ENCODE results near the gene SLC12A5.

SLC12A5 gene

GRCh38 chr20:46021361-46022359, 7.4 kb upstream of the SLC12A5 start (continued):
- peak; percentile 57; the same call in 1 of the 2 replicates for TF ChIP-seq ZNF398 (tag by site-specific recombination; IDR thresholded peaks at IDR 0.05)
- peak; percentile 81 for TF ChIP-seq GLIS1 (tag by site-specific recombination; IDR thresholded peaks at IDR 0.05)
- TF ChIP-seq, protein P1, sequence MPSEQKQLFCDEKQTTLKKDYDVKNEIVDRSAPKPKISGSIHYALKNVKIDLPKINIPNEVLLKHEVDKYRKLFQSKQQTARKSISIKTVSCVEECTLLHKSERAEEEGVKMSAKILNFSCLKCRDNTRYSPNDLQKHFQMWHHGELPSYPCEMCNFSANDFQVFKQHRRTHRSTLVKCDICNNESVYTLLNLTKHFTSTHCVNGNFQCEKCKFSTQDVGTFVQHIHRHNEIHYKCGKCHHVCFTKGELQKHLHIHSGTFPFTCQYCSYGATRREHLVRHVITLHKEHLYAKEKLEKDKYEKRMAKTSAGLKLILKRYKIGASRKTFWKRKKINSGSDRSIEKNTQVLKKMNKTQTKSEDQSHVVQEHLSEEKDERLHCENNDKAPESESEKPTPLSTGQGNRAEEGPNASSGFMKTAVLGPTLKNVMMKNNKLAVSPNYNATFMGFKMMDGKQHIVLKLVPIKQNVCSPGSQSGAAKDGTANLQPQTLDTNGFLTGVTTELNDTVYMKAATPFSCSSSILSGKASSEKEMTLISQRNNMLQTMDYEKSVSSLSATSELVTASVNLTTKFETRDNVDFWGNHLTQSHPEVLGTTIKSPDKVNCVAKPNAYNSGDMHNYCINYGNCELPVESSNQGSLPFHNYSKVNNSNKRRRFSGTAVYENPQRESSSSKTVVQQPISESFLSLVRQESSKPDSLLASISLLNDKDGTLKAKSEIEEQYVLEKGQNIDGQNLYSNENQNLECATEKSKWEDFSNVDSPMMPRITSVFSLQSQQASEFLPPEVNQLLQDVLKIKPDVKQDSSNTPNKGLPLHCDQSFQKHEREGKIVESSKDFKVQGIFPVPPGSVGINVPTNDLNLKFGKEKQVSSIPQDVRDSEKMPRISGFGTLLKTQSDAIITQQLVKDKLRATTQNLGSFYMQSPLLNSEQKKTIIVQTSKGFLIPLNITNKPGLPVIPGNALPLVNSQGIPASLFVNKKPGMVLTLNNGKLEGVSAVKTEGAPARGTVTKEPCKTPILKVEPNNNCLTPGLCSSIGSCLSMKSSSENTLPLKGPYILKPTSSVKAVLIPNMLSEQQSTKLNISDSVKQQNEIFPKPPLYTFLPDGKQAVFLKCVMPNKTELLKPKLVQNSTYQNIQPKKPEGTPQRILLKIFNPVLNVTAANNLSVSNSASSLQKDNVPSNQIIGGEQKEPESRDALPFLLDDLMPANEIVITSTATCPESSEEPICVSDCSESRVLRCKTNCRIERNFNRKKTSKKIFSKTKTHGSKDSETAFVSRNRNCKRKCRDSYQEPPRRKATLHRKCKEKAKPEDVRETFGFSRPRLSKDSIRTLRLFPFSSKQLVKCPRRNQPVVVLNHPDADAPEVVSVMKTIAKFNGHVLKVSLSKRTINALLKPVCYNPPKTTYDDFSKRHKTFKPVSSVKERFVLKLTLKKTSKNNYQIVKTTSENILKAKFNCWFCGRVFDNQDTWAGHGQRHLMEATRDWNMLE (tag by site-specific recombination; conservative IDR thresholded peaks at IDR 0.05; ENCODE audit: low read depth), result no peak
- TF ChIP-seq ZNF571 (tag by site-specific recombination; IDR thresholded peaks at IDR 0.05), result no peak
- no peak for TF ChIP-seq ZSCAN4 (tag by site-specific recombination; IDR thresholded peaks at IDR 0.05)
- no peak for TF ChIP-seq TRIM28 (IDR thresholded peaks at IDR 0.05; ENCODE audit: borderline replicate concordance, low read length)
- TF ChIP-seq, protein P2, sequence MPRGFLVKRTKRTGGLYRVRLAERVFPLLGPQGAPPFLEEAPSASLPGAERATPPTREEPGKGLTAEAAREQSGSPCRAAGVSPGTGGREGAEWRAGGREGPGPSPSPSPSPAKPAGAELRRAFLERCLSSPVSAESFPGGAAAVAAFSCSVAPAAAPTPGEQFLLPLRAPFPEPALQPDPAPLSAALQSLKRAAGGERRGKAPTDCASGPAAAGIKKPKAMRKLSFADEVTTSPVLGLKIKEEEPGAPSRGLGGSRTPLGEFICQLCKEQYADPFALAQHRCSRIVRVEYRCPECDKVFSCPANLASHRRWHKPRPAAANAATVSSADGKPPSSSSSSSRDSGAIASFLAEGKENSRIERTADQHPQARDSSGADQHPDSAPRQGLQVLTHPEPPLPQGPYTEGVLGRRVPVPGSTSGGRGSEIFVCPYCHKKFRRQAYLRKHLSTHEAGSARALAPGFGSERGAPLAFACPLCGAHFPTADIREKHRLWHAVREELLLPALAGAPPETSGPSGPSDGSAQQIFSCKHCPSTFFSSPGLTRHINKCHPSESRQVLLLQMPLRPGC (tag by site-specific recombination; IDR thresholded peaks at IDR 0.05), result no peak
- TF ChIP-seq ZNF501 (tag by site-specific recombination; IDR thresholded peaks at IDR 0.05), result no peak
- TF ChIP-seq ZBTB48 (tag by site-specific recombination; IDR thresholded peaks at IDR 0.05), result 0 out of 2 replicates have a peak, but pooled peaks have one; percentile 33
- no peak for TF ChIP-seq ZNF155 (tag by site-specific recombination; IDR thresholded peaks at IDR 0.05)
- peak; percentile 76 for TF ChIP-seq KLF8 (tag by site-specific recombination; IDR thresholded peaks at IDR 0.05)
- no peak for TF ChIP-seq ZFP41 (tag by site-specific recombination; IDR thresholded peaks at IDR 0.05; ENCODE audit: borderline replicate concordance)
- no peak for TF ChIP-seq ZNF354C (tag by site-specific recombination; IDR thresholded peaks at IDR 0.05; ENCODE audit: borderline replicate concordance, low read depth)
- TF ChIP-seq KLF17 (tag by site-specific recombination; IDR thresholded peaks at IDR 0.05), result no peak; the same call in 1 of the 2 replicates
- TF ChIP-seq ZNF311 (tag by site-specific recombination; IDR thresholded peaks at IDR 0.05; ENCODE audit: borderline replicate concordance), result no peak
- TF ChIP-seq ZNF391 (tag by site-specific recombination; IDR thresholded peaks at IDR 0.05; ENCODE audit: borderline replicate concordance, low read depth), result no peak
- no peak for TF ChIP-seq ZNF792 (tag by site-specific recombination; IDR thresholded peaks at IDR 0.05)
- TF ChIP-seq, protein P3, sequence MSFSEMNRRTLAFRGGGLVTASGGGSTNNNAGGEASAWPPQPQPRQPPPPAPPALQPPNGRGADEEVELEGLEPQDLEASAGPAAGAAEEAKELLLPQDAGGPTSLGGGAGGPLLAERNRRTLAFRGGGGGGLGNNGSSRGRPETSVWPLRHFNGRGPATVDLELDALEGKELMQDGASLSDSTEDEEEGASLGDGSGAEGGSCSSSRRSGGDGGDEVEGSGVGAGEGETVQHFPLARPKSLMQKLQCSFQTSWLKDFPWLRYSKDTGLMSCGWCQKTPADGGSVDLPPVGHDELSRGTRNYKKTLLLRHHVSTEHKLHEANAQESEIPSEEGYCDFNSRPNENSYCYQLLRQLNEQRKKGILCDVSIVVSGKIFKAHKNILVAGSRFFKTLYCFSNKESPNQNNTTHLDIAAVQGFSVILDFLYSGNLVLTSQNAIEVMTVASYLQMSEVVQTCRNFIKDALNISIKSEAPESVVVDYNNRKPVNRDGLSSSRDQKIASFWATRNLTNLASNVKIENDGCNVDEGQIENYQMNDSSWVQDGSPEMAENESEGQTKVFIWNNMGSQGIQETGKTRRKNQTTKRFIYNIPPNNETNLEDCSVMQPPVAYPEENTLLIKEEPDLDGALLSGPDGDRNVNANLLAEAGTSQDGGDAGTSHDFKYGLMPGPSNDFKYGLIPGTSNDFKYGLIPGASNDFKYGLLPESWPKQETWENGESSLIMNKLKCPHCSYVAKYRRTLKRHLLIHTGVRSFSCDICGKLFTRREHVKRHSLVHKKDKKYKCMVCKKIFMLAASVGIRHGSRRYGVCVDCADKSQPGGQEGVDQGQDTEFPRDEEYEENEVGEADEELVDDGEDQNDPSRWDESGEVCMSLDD (tag by site-specific recombination; IDR thresholded peaks at IDR 0.05), result no peak
- no peak for TF ChIP-seq ZNF19 (tag by site-specific recombination; IDR thresholded peaks at IDR 0.05; ENCODE audit: low read depth)
- no peak for TF ChIP-seq ZNF433 (tag by site-specific recombination; IDR thresholded peaks at IDR 0.05; ENCODE audit: low read depth)
- no peak for TF ChIP-seq PBX3 (CRISPR knock-in tag; IDR thresholded peaks at IDR 0.05)
- no peak for TF ChIP-seq ZNF423 (tag by site-specific recombination; IDR thresholded peaks at IDR 0.05)
- TF ChIP-seq ZNF514 (tag by site-specific recombination; IDR thresholded peaks at IDR 0.05), result no peak
